Measurements from ENCODE around the gene NSFL1C.

Gene NSFL1C

GRCh38 chr20:1456300-1456699 lies 10.3 kb downstream of the NSFL1C start:
- TF ChIP-seq CTCF (conservative IDR thresholded peaks at IDR 0.05; ENCODE audit: low read depth): no peak
- no peak overlapping the region for H3K27ac ChIP-seq
- POLR2A ChIA-PET (ENCODE audit: low non-redundant PET): no interaction called here
- CTCF ChIA-PET: interaction anchor here (1.4 kb wide), 1 partner anchor 12 kb away, joined by 3 read pairs; no protein-coding TSS in a partner anchor
- DNase-seq (ENCODE audit: low spot score): no peak

- POLR2A ChIA-PET (ENCODE audit: low non-redundant PET): interaction anchor here (1.4 kb wide), 1 partner anchor 10 kb away, joined by 4 read pairs; no protein-coding TSS in a partner anchor
- no peak for TF ChIP-seq CTCF (conservative IDR thresholded peaks at IDR 0.05; ENCODE audit: low read depth)
- no peak overlapping the region for H3K27ac ChIP-seq
- no peak for DNase-seq (ENCODE audit: low spot score)
- CTCF ChIA-PET: interaction anchor here (0.7 kb wide), 1 partner anchor 36 kb away, joined by 3 read pairs; no protein-coding TSS in a partner anchor
These were observed 15.6 kb downstream of the NSFL1C start for GRCh38 chr20:1450926-1451491.

- DNase-seq (ENCODE audit: low spot score): no peak
- TF ChIP-seq CTCF (conservative IDR thresholded peaks at IDR 0.05; ENCODE audit: low read depth): no peak
- ChIA-PET POLR2A (ENCODE audit: low non-redundant PET) (no interaction called here), CTCF (no interaction called here)
- no peak overlapping the region for H3K27ac ChIP-seq
These were observed 17.3 kb downstream of the NSFL1C start for GRCh38 chr20:1449370-1449769.

GRCh38 chr20:1448081-1448620 lies 18.5 kb downstream of the NSFL1C start:
- TF ChIP-seq CTCF (conservative IDR thresholded peaks at IDR 0.05; ENCODE audit: low read depth): no peak
- no peak overlapping the region for H3K27ac ChIP-seq
- ChIA-PET CTCF (interaction anchor here (0.6 to 1.7 kb wide), 3 partner anchors 11 to 60 kb away, joined by 3 to 6 read pairs (median 4); no protein-coding TSS in a partner anchor), POLR2A (ENCODE audit: low non-redundant PET) (no interaction called here)
- no peak for DNase-seq (ENCODE audit: low spot score)

- no peak overlapping the region for H3K27ac ChIP-seq
- DNase-seq (ENCODE audit: low spot score): no peak
- ChIA-PET CTCF (interaction anchor here (0.6 to 1.2 kb wide), 3 partner anchors 20 to 1217 kb away, joined by 3 to 4 read pairs (median 4); no protein-coding TSS in a partner anchor), POLR2A (ENCODE audit: low non-redundant PET) (no interaction called here)
- no peak for TF ChIP-seq CTCF (conservative IDR thresholded peaks at IDR 0.05; ENCODE audit: low read depth)
These were observed 20.1 kb downstream of the NSFL1C start for GRCh38 chr20:1446536-1446935.

- no peak overlapping the region for H3K27ac ChIP-seq
- no peak for TF ChIP-seq CTCF (conservative IDR thresholded peaks at IDR 0.05; ENCODE audit: low read depth)
- DNase-seq (ENCODE audit: low spot score): no peak
- ChIA-PET POLR2A (ENCODE audit: low non-redundant PET) (no interaction called here), CTCF (interaction anchor here (0.6 kb wide), 1 partner anchor 66 kb away, joined by 3 read pairs; no protein-coding TSS in a partner anchor)
These were observed 23.6 kb downstream of the NSFL1C start for GRCh38 chr20:1443085-1443484.
